ENCODE data around the gene PHKG1. TPM values are rescaled to one million over a fixed set of nuclear protein-coding genes. Genes with fewer than 3 reads are reported as not detected.

Gene PHKG1
- total and polyA plus RNA-seq, 2 of the 8 experiments (the other 6 are each of a cell fraction or from before 2014, with no cell fraction given): 0.03 to 0.61 TPM

GRCh38 chr7:56046721-56047445, 45.9 kb downstream of the PHKG1 start:
- Histone ChIP-seq H4K5ac (ENCODE audit: insufficient read length, low read depth, low read length) (no peak overlapping the region), H3K27ac (ENCODE audit: low read depth, low read length) (no peak overlapping the region)
- WGBS, 2 experiments (ENCODE audit: extremely low coverage in 1 of 2, insufficient coverage in 1 of 2, insufficient read length in 1 of 2, insufficient replicate concordance in 2 of 2, low coverage in 1 of 2, low lambda C conversion rate in 2 of 2, missing lambda C conversion rate in 1 of 2): 96% methylated on average over 5 of the region's 5 CpGs; no CpG with 5 or more reads in 1 of the 2 experiments

More at GRCh38 chr7:56046721-56047445, 45.9 kb downstream of the PHKG1 start:
- no peak overlapping the region for H3K18ac ChIP-seq (ENCODE audit: extremely low read depth, low read length)
- H2AK5ac ChIP-seq (ENCODE audit: low read depth, low read length): no peak overlapping the region
- H3K23ac ChIP-seq (ENCODE audit: insufficient read length): no peak overlapping the region
- no peak overlapping the region for H2BK15ac ChIP-seq (ENCODE audit: low read length)
- DNase-seq (ENCODE audit: low read depth in 1 of 2, low spot score in 2 of 2) (no peak), FAIRE-seq (no peak)
- ChIA-PET POLR2A (ENCODE audit: partially characterized antibody) (interaction anchor here (0.7 to 44.4 kb wide), 3 partner anchors 11 to 23 kb away, joined by 4 to 869 read pairs (median 5); partner anchors contain the start of gene SUMF2), CTCF (ENCODE audit: partially characterized antibody) (no interaction called here)
- H3K4ac ChIP-seq (replicated peaks; ENCODE audit: insufficient read length, low read depth, low read length): no peak overlapping the region
- H3K9ac ChIP-seq (replicated peaks in 1 of 4; ENCODE audit: extremely low read depth in 1 of 4, low read depth in 3 of 4, low read length in 3 of 4): no peak overlapping the region
- H4K20me1 ChIP-seq (replicated peaks in 1 of 2; ENCODE audit: control insufficient read depth in 1 of 2, insufficient read depth in 2 of 2, low read length in 2 of 2): no peaks in the 10 kb centered on the region
- H3K36me3 ChIP-seq (ENCODE audit: control insufficient read depth in 2 of 4, insufficient read depth in 4 of 4, low read length in 3 of 4): peaks cover 0 to 5% (median 0%) of the 10 kb centered on the region in 4 experiments; a peak in 2 of 8 replicates
- no peak overlapping the region for H3K14ac ChIP-seq (ENCODE audit: insufficient read length)
- no peak overlapping the region for H2BK20ac ChIP-seq (ENCODE audit: low read length)
- no peaks in the 10 kb centered on the region for H3K23me2 ChIP-seq (ENCODE audit: low read depth, low read length)
- no peak overlapping the region for H2AFZ ChIP-seq (ENCODE audit: low read length)
- no peak overlapping the region for H3K4me3 ChIP-seq (ENCODE audit: extremely low read depth in 1 of 4, insufficient read depth in 2 of 4, low read depth in 3 of 4, low read length in 4 of 4)
- peaks cover under 1 to 21% of the 10 kb centered on the region in 2 experiments; a peak in 3 of 4 replicates for H3K79me2 ChIP-seq (ENCODE audit: control insufficient read depth in 1 of 2, insufficient read depth in 2 of 2, low read length in 2 of 2)
- H4K8ac ChIP-seq (ENCODE audit: extremely low read depth, insufficient read depth, low read length): no peak overlapping the region
- no peaks in the 10 kb centered on the region for H3K27me3 ChIP-seq (replicated peaks in 1 of 4; ENCODE audit: control insufficient read depth in 3 of 4, extremely low read depth in 1 of 4, insufficient read depth in 3 of 4, low read length in 3 of 4)
- H3K4me1 ChIP-seq (replicated peaks in 1 of 4; ENCODE audit: control insufficient read depth in 3 of 4, insufficient read depth in 4 of 4, low read length in 3 of 4): peaks cover 0 to 4% (median 1%) of the 10 kb centered on the region in 4 experiments; a peak in 5 of 7 replicates
- H3K56ac ChIP-seq (replicated peaks; ENCODE audit: insufficient read length, low read depth, low read length): no peak overlapping the region
- no peak overlapping the region for H4K91ac ChIP-seq (replicated peaks; ENCODE audit: insufficient read length, low read length)
- H2BK12ac ChIP-seq (ENCODE audit: low read depth, low read length): no peak overlapping the region
- no peaks in the 10 kb centered on the region for H3K79me1 ChIP-seq (ENCODE audit: low read depth, low read length)
- H2BK5ac ChIP-seq (ENCODE audit: low read depth, low read length): no peak overlapping the region
- no peaks in the 10 kb centered on the region for H3K9me3 ChIP-seq (ENCODE audit: insufficient read depth in 2 of 2, low read depth in 1 of 2, low read length in 1 of 2)
- TF ChIP-seq KDM4A (IDR thresholded peaks at IDR 0.05; ENCODE audit: low read depth, low read length, severe bottlenecking) (no peak), BACH1 (IDR thresholded peaks at IDR 0.05; ENCODE audit: low read length) (no peak), MAFK (IDR thresholded peaks at IDR 0.05; ENCODE audit: low read depth, low read length) (no peak), SIX5 (IDR thresholded peaks at IDR 0.05; ENCODE audit: low read depth, low read length) (no peak), RXRA (IDR thresholded peaks at IDR 0.05; ENCODE audit: insufficient read depth, low read depth, low read length) (no peak), TAF1 (IDR thresholded peaks at IDR 0.05; ENCODE audit: low read depth, low read length) (no peak), BCL11A (IDR thresholded peaks at IDR 0.05; ENCODE audit: low read depth in 2 of 2, low read length in 2 of 2) (no peak), RFX5 (IDR thresholded peaks at IDR 0.05; ENCODE audit: borderline replicate concordance, low read depth, low read length) (no peak), ATF3 (IDR thresholded peaks at IDR 0.05; ENCODE audit: insufficient read depth, low read depth, low read length) (no peak), POLR2A (IDR thresholded peaks at IDR 0.05; ENCODE audit: control extremely low read depth in 1 of 2, low read depth in 2 of 2, low read length in 2 of 2) (no peak)
- TF ChIP-seq, protein P1, sequence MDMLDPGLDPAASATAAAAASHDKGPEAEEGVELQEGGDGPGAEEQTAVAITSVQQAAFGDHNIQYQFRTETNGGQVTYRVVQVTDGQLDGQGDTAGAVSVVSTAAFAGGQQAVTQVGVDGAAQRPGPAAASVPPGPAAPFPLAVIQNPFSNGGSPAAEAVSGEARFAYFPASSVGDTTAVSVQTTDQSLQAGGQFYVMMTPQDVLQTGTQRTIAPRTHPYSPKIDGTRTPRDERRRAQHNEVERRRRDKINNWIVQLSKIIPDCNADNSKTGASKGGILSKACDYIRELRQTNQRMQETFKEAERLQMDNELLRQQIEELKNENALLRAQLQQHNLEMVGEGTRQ (IDR thresholded peaks at IDR 0.05; ENCODE audit: low read length): no peak
- H2BK120ac ChIP-seq (replicated peaks; ENCODE audit: low read depth, low read length): no peak overlapping the region
- no peak overlapping the region for H3K4me2 ChIP-seq (ENCODE audit: insufficient read depth in 1 of 2, low read depth in 2 of 2, low read length in 2 of 2)

All from H1 (cell line).